ENCODE results near the gene CIB4.

- TF ChIP-seq GATA2 (IDR thresholded peaks at IDR 0.05; ENCODE audit: low read depth, low read length) (no peak), GATA3 (IDR thresholded peaks at IDR 0.05; ENCODE audit: low read depth, low read length) (no peak)
These were observed 66.1 kb downstream of the CIB4 start for GRCh38 chr2:26574900-26575560.
